ENCODE data around the gene ZNF618.

DNA sequence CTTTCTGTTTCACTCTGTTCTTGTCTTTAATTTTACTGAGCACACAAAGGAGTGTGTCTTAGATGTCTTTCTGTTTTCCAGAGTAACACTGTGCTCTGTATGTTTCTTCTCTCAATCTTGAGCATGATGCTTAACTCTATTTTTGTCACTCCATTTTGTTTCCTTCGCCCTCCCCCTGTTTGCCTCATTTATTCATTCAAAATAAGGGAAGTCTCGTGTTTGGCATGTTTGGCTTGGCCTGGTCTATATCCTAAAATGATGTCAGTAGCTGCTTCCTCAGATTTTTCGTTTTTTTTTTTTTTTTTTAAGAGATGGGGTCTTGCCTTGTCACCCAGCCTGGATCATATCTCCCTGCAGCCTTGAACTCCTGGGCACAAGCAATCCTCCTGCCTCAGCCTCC is 22.0 kb downstream of the ZNF618 start:
- TF ChIP-seq, protein P1, sequence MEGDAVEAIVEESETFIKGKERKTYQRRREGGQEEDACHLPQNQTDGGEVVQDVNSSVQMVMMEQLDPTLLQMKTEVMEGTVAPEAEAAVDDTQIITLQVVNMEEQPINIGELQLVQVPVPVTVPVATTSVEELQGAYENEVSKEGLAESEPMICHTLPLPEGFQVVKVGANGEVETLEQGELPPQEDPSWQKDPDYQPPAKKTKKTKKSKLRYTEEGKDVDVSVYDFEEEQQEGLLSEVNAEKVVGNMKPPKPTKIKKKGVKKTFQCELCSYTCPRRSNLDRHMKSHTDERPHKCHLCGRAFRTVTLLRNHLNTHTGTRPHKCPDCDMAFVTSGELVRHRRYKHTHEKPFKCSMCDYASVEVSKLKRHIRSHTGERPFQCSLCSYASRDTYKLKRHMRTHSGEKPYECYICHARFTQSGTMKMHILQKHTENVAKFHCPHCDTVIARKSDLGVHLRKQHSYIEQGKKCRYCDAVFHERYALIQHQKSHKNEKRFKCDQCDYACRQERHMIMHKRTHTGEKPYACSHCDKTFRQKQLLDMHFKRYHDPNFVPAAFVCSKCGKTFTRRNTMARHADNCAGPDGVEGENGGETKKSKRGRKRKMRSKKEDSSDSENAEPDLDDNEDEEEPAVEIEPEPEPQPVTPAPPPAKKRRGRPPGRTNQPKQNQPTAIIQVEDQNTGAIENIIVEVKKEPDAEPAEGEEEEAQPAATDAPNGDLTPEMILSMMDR (IDR thresholded peaks at IDR 0.05): no peak
- TF ChIP-seq POLR2A (IDR thresholded peaks at IDR 0.05): no peak
- no peak for TF ChIP-seq POLR2AphosphoS5 (IDR thresholded peaks at IDR 0.05)

Measured in stomach (tissue), 4 donors.